Retina (tissue), 1 donor: Measurements from ENCODE around the gene DMRT1.

Experiments used
- DNase-seq: peaks from one replicate; pipeline ENCODE4 v3.0.0-alpha.2; 2016

DMRT1 gene

DNA sequence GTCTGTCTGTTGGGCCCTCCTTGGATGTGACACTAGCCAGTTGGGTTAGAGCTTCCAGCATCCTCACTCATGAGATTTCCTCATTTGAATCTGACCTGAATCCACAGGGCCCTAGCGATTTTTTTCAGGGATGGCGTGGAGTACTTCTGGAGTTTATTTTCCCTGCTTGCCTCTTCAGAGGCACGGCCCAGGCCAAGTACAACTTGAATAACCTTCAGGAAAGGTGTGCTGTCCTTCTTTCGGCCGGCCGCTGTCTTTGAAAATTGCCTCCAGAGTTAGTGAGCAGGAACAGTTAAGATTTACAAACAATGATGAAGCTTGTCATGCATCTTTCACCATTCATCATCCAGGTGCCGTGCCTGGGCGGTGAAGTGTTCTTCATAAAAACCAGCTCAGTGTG, 85.5 kb downstream of the DMRT1 start:
- no peak for DNase-seq

DNA sequence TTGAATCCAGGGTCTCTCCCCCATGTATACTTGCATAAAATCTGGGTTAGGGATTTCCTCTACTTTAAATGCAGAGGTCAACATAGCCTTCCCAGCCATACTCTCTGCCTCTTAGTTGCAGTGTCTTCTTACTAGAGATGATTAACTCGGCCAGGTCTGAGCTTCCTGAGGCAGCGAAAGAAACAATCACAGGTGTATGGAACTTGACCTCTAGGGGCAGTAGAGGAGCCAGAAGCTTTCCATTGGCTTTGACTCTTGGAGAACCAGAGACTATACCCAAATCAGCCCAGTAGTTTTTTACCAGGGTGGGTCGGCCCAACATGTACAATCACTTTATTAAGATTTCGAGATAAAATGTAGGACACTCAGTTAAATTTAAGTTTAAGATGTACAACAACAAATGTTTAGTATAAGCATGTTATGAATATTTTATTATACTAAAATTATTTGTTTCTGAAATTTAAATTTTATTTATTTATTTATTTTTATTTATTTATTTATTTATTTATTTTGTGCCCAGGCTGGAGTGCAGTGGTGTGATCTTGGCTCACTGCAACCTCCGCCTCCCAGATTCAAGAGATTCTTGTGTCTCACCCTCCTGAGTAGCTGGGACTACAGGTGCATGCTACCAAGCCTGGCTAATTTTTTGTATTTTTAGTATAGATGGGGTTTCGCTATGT, 87.0 kb downstream of the DMRT1 start:
- DNase-seq: no peak

DNA sequence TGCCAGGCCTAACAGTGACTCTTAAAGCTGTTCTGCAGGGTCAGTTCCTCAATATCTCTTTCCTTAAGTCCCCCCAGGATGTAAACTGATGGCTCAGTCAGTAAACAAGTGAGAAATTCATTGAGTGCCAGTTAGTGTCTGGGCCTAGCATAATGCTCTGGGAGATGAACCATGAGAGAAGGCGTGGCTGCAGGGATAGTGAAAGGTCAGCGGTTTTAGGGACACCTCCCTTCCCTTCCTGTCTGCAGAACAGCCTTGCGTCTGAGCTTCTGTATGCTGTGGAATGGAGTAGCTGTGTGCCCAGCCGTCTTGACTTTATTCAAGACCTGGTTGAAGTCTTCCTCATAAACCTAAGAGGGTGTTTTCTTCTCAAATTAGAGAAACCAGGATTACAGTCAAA, 88.2 kb downstream of the DMRT1 start:
- no peak for DNase-seq

DNA sequence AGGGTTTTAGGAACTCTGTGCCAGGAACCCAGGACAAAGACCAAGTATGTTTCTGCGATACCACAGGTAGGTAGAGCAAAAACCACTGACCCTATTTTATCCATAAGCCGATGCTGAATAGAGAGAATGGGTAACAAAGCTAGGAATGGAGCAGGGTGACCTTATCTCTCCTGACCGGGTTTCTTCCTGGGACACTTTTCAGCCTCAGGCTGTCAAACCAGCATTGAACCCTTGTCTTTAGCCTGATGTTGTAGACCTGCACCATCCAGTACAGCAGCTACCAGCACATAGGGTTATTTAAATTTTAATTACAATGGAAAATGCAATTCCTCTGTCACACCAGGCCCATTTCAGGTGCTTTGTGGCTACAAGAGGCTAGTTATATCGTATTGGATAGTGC, 91.9 kb downstream of the DMRT1 start:
- no peak for DNase-seq

DNA sequence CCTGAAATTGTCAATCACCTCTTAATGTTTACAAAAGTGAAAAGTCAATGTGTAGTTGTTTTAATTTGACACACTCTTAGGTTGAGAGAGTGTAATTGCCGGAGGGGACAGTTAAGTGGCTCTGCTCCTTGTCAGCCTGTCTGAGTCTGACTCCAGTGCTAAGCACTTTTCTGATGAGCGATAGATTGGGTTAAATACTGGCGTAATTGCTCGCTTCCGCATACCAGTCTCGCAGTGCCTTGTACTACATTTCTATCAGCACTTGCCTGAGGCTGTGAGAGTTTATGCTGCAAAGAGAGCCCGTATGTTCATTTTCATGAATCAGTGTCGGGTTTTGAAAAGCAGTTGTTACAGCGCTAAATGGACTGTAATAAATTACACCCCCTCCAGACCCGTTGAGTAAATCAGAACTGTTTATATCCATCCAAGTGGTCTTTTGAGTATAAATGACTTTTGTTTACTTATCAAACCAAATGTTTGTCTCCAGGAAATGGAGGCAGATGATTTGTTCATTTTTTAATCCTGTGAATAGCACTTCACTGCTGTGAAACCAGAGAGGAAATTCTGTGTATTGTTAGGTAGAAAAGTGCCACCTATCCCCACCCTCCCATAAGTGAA, 94.0 kb downstream of the DMRT1 start:
- DNase-seq: peak; percentile 50

DNA sequence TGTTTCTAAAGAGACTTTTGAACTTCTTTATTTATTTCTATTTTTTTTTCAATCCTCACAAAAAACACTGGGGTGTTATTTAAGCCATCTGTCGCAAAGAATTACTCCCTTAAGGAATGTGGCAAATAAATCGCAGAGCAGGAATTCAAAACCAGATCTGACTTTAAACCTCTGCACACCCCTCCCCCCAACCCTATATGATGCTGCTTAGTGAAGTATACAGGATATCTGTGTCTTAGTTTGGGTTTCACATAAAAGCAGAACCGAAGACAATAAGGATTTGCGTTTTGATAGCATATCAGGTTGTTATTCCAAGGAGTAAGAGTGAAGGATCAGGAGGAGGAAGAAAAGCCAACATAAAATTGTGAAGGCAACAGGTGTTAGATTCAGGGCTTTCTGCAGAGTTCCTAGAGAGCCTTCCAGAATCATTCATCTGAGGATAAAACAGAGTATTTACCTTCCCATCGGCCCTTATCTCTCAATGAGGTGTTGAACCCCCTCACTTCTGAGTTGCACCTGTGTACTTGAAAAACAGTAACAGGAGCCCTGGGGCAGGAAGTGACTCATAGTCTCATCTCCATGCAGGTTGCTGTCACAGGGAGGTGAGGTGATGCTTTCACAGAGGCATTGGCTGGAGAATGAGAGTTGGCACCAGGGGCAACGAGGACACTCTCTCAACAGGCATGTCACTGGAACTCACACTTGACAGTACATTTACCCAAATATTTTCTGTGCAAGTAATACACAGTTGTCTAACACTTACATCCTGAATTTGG, 101.5 kb downstream of the DMRT1 start:
- DNase-seq: no peak

DNA sequence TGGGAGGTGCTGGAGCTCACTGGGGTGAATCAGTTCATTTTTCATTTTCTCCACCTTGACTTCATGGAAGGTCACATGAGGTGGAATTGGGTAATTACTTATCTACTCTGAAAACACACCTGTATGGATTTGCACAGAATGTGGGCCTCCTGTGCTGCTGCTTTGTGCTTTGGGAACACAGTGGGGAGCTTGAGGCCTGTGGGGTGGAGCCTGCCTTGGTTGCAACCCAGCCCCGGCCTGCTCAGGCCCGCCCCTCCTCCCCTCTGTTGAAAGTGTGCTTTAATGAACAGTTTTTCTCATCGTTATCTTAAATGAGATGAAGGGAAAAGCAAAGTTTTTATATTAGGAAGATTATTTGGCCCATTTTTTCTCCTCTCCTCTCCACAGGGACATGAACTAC, 106.5 kb downstream of the DMRT1 start:
- no peak for DNase-seq

DNA sequence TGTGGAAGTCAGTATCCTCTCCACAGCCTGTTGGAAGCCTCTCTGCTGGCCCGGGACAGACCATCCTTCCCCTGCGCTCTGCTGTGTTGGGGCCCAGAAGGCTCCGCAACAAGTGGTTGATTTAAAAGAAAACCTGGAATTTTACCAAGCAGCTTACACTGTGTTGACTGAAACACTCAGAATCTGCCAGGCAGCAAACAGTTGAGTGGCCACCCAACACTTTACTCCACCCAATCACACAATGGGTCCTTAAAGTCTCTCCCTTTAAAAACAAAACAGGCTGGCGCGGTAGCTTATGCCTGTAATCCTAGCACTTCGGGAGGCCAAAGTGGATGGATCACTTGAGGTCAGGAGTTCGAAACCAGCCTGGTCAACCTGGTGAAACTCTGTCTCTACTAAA, 107.0 kb downstream of the DMRT1 start:
- DNase-seq: no peak

DNA sequence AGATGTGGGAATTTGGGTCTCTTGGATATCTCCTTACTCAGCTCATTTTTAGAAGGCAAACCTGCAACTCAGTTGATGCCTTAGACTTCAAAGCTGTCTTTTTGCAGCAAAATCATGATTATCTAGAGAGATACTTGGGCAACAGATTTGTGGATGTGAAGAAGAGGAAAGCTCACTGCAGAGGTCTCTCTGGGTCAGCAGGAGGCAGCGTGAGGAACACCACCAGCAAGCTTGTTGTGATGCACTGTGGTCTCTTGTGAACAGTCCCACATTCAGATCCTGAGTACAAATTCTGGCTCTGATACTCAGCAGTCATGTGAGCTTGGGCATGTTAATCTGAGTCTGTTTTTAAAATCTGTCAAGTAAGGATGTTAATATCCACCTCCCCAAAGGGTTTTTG, 108.6 kb downstream of the DMRT1 start:
- DNase-seq: no peak

DNA sequence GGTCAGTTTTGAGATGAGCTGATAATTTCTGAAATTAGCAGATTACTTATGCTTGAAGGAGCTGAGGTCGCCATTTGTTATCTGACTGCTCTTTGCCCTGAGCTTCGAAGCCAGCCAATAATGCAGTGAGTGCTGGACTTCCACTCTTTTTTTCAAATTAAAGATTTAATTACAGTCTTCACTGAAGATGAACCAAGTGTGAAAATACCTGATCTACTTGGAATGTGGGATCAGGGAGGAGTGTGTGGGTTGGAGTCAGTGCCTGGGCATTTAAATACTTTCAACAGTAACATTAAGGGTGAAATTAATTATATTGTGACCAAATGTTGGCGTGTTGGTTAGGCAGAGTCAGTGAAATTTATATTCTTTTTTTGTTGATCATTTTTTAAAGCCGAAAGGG, 111.0 kb downstream of the DMRT1 start:
- no peak for DNase-seq

DNA sequence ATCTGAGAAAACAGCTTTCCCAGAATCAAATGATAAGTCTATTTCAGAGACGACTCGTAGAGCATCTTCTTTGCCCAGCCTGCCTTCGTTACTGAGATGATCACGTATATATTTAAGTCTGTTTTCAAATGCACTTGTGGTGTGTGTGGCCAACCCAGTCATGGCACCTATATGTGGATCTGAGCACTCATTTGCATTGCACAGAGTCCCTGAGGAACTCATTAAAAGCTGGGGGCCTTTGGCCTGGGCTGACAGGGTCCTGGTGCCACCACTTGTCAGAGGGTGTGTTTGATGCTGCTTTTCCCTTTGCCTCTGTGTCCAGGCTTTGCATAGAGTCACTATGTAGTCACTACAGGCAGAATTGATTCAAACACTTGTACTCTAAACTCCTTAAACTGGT, 117.6 kb downstream of the DMRT1 start:
- no peak for DNase-seq

DNA sequence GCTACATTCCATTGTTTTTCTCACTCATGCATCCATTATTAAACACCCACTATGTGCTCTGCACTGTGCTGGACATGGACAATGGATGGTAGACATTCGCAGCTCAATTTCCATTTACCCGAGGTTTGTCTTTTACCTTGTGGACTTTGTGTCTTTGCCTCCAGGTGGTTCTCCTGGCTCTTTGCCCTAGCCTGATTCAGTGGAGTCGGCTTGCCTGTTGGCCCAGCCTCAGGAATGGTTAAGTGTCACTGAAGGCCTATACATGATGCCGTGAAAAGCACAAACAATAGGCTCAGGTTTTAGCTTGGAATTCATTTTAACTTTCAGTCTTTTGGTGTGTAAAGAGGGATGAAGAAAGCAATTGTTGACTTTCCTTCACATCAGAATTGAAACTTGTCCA, 118.4 kb downstream of the DMRT1 start:
- no peak for DNase-seq

DNA sequence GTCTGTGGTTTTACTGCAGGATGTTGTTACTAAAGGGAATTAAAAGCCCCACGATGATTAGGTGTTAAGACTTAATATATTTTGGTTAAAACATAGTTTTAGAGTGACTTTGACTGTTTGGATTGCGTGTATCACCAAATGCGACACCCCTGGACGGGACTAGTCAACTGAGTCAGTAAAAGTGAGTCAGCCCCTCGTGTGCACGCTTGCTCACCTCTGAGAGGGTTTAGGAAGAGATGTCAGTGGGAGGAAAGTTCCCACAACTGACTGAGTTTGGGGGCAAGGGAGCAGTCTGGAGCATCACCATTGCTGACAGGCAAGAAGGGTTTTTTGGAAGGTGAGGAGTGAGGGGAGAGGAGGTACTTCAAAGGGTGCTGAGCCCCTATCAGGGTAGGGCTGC, 120.5 kb downstream of the DMRT1 start:
- DNase-seq: no peak

DNA sequence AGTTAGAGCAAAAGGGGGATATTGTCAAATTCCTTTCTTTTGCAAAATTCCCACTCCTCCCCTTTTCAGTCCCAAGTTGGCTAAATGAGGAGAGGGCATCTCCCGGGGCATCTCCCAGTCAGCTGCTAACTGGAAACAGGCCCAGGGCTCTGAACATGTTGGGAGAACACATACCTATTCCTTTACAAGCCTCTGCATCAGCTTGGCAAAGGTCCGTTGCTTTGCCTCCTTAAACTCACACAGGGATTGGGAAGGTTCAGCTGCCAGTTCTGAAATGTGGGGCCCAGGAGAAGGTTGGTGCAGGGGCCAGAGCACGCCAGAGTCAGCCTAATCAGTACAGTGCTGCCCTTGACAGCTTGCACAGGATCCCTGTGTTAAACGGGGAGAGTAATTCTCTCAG, 124.0 kb downstream of the DMRT1 start:
- peak; percentile 40 for DNase-seq

DNA sequence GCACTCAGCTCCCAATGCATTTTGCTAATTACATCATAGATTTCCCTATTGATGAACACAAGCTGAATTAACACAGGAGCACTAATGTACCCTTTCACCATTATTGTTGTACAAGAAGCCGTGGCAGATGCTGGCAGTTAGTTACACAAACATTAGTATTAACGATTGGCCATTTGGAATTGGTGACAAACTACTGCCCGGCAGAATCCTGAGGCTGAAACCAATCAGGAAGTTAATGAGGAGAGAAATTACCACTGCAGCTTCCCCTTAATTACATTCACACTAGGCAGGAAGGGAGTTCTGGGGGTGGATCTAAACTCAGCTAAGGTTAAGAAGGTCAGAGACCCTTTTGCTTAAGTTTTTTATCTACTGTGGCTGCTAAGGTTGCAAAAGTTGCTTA, 125.4 kb downstream of the DMRT1 start:
- DNase-seq: no peak

DNA sequence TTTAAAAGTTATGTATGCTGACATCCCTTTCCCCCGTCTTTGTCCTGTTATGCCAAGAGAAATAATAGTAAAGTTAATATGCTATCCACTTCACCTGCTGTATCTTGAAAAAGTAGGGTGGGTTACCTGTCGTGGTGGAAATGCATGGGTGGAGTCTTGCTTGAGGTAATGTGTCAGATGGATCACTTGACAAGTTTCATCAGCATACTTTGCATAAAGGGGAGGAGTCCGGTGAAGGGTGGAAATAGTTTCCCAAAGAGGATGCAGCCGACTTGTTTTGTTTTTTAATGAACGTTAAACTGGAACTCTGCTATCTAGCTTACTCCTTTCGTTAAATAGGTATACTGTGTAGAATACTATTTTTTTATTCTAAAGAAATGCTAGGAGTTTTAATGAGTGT, 125.9 kb downstream of the DMRT1 start:
- DNase-seq: no peak

DNA sequence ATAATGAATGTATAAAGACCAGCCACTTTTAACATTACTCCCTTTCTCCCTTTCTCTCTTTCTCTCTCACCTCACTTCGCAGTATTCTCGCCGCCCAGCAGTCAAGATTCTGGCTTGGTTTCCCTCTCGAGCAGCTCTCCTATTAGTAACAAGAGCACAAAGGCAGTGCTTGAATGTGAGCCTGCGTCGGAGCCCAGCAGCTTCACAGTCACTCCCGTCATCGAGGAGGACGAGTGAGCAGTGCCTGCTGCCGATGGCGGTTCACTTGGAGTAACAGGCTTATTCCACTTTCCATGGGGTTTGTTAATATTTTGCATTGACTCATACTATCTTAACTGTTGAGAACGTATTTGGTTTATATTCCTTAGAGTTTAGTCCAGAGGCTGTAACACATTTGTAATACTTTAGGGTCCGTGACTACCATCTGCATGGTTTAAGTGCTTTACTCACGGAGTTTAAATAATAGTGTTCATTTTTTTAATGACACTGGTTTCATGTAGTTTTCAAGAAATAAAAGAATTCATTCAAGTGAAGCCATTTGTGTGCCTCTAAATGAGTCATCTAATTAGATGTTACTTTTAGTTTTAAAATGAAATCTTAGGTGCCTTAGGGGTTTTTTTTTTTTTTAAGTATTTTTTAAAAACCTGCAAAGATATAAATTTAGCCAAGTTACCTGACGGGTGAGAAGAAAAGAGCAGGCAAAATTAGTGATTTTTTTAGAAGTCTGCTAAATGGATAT, 126.6 kb downstream of the DMRT1 start:
- DNase-seq: peak; percentile 69

DNA sequence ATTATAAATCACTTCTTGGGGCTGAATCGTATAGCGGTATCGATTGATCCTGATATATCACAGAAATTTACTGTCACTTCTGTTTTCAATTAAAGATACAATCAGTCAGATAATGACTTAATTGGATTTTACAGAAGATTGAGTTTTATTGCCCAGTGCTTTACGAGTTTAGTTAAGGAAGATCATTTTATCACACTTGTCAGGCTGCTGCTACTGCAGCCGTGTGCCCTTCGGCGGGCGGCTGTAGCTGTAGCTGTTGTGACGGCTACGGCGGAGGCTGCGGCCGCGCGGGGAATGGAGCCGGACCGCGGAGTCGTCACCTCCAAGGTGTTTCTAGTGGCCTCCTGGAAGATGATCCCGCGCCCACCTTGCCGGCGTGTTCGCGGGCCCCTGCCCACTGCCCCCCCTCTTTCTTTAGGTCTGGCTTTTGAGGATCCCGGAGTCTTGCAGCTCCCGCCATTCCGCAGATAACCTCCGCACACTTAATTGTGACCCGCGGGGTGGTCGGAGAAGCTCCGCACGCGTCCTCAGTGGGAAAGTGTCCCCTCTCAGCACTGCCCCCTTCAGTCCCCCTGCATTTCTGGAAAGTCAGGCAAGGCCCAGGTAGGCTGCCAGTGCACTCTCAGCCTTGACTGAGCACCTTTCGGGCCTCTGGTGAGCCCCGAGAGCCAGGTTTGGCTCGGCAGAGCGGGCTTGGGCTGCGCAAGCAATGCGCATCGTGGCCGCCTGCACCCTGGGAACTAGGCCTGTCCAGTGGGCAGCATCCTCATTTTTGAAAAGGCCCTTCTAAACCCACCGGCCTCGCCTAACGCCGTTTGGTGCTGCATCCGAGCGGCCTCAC, 128.0 kb downstream of the DMRT1 start:
- DNase-seq: peak; percentile 74

DNA sequence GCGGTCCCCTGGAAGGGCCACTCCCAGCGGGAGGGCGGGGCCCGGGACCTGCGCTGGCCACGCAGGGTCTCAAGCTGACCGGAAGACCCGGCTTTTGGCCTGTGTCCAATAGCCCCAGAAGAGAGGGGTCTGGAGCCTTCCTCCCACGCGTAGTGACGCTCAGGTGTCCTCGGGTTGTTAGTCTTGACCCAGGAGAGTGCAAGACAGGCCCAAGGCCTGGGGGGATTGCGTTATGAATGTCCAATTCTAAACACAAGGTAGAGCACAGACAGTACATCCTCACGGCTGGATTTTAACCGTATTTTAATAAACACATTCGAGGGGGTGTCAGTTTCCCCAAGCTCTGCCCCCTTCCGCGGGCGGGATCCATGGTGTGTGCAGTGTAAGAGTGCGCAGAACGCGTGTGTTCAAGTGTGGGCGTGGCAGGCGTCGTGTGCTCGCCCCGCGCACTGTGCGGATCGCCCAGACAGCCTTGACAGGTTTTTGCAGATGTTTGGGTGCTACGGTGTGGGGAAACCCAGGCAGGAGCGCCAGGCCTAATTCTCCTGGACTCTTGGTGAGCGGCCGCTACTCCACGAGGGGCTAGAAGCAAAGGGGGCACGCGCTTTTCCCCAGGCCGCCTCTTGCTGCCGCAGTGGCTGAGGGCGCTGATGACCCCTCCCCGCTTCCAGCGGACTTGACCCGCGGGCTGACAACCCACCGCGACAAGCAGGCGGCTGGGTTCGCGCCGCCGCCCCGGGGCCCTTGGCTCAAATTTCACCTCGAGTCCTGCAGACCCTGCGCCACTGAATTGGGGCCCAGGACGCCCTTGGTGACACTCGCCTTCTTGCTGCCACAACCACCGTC, 128.9 kb downstream of the DMRT1 start:
- peak; percentile 73 for DNase-seq

DNA sequence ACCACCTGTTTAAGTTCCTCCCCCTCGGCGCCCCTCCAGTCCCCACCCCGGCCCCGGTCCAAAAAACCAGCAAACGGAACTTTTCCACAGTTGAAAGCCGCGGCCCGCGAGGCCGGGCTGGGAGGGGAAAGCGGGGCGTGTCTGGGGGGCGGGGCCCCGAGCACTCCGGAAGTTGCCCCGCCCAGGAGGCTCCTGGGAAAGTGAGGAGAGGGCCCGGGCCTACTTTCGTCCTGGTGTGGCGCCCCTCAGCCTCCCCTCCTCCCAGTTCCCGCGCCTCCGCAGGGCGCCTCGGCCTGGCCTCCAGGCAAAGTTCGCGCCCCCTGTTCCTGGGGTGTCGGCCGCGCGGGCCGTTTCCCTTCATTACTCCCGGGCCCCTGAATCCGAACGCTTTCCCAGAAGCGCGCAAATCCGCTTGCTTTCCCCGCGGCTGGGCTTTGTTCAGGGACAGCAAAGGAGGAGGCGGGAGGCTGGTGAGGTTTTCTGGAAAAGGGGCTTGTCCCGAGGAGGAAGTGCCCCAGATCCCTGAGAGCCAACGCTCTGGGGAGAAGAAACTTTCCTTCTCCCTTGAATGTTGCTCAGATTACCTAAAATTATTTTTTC, 130.5 kb downstream of the DMRT1 start:
- peak; percentile 83 for DNase-seq
